ENCODE data around the gene RHEBL1. TPM values are rescaled to one million over a fixed set of nuclear protein-coding genes. Genes with fewer than 3 reads are reported as not detected.

Gene RHEBL1
- total RNA-seq, 2 donors from 2014 or later: not detected

DNA sequence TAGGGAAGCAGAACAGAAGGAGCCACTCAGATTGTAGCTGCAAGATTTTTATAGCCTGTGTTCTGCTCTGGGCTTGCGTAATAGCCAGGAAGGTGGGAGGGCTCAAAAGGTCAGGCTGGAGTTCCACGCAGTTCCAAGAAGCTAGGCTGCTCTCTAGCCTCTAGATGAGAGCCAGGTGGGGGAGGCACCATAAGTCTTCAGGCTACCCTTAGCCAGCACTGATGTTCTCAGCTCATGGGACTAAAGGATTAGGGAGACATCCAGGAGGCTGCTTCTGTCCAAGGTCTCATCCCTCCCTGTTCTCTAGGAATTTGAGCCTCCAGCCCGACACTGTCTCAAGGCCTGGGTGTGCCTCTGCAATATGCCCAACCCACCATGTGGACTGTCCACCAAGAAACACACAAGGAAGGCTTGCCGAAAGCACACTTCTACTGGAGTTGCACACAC is 39.2 kb upstream of the RHEBL1 start:
- H3K27ac ChIP-seq: peak overlapping the region in 3 of 4 donors; percentile 92 to 96 (median 94)
- H3K36me3 ChIP-seq (replicated peaks in 1 of 2; ENCODE audit: insufficient read depth in 1 of 2, low read depth in 2 of 2): no peaks in the 10 kb centered on the region
- intact Hi-C loops (cut with DNase I): no loop called here
- 15 to 29% methylated on average over 4 of the region's 4 CpGs for WGBS, 2 donors
- no peaks in the 10 kb centered on the region for H3K27me3 ChIP-seq
- peak; percentile 17 for ATAC-seq
- DNase-seq: peak; percentile 48 to 72 (median 61)
- H3K4me1 ChIP-seq: peaks cover 35% of the 10 kb centered on the region
- H3K4me3 ChIP-seq: no peak overlapping the region
- no peak for TF ChIP-seq POLR2A (IDR thresholded peaks at IDR 0.05)
- no peaks in the 10 kb centered on the region for H3K9me3 ChIP-seq

- TF ChIP-seq POLR2A (IDR thresholded peaks at IDR 0.05) (no peak), CTCF (IDR thresholded peaks at IDR 0.05) (no peak)
- H3K36me3 ChIP-seq (replicated peaks in 1 of 2; ENCODE audit: insufficient read depth in 1 of 2, low read depth in 2 of 2): peaks cover 0 to 10% of the 10 kb centered on the region in 2 donors
- peaks cover 29% of the 10 kb centered on the region for H3K4me1 ChIP-seq
- H3K27ac ChIP-seq: no peak overlapping the region
- WGBS, 2 donors: 75 to 81% methylated on average over 8 to 9 of the region's 9 CpGs
- H3K27me3 ChIP-seq: no peaks in the 10 kb centered on the region
- DNase-seq: no peak
- intact Hi-C loops (cut with DNase I): no loop called here
- no peaks in the 10 kb centered on the region for H3K9me3 ChIP-seq
- H3K4me3 ChIP-seq: no peak overlapping the region
- ATAC-seq: no peak
Observed at GRCh38 chr12:49105504-49106084, 35.8 kb upstream of the RHEBL1 start.

GRCh38 chr12:49104822-49105221 is 35.0 kb upstream of the RHEBL1 start:
- ATAC-seq (no peak), DNase-seq (no peak)
- Histone ChIP-seq H3K4me1 (peaks cover 29% of the 10 kb centered on the region), H3K36me3 (replicated peaks in 1 of 2; ENCODE audit: insufficient read depth in 1 of 2, low read depth in 2 of 2) (peaks cover 0 to 11% of the 10 kb centered on the region in 2 donors), H3K27me3 (no peaks in the 10 kb centered on the region), H3K9me3 (no peaks in the 10 kb centered on the region), H3K27ac (no peak overlapping the region), H3K4me3 (no peak overlapping the region)
- 42 to 80% methylated on average over 3 of the region's 3 CpGs for WGBS, 2 donors
- TF ChIP-seq POLR2A (IDR thresholded peaks at IDR 0.05): no peak
- TF ChIP-seq CTCF (IDR thresholded peaks at IDR 0.05): no peak
- intact Hi-C loops (cut with DNase I): no loop called here

DNA sequence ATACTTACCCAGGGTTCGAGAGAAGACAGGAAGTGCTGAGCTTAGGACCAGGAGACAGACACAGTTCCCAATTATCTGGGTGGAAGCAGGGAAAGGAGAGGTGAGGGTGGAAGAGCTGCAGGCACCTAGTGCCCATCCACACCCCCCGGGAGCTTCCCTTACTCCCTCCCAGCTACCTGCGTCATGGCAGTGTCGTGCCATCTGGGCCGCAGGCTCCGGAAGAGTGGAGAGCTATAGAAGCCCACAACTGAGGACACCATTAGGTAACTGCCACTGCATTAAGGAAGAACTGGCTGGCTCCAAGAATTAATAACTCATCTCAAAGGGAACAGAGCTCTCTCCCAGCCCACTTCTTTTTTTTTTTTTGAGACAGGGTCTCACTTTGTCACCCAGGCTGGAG is 30.6 kb upstream of the RHEBL1 start:
- H3K27ac ChIP-seq: no peak overlapping the region
- TF ChIP-seq CTCF (IDR thresholded peaks at IDR 0.05): no peak
- TF ChIP-seq POLR2A (IDR thresholded peaks at IDR 0.05): no peak
- H3K4me3 ChIP-seq: no peak overlapping the region
- peaks cover 0 to 11% of the 10 kb centered on the region in 2 donors for H3K36me3 ChIP-seq (replicated peaks in 1 of 2; ENCODE audit: insufficient read depth in 1 of 2, low read depth in 2 of 2)
- H3K4me1 ChIP-seq: no peaks in the 10 kb centered on the region
- H3K27me3 ChIP-seq: no peaks in the 10 kb centered on the region
- intact Hi-C loops (cut with DNase I): no loop called here
- H3K9me3 ChIP-seq: no peaks in the 10 kb centered on the region
- DNase-seq (no peak), ATAC-seq (no peak)
- 89 to 91% methylated on average over 6 of the region's 6 CpGs for WGBS, 2 donors

GRCh38 chr12:49098703-49099102 is 28.9 kb upstream of the RHEBL1 start:
- no peak for ATAC-seq
- WGBS, 2 donors: 95 to 100% methylated on average over 2 of the region's 2 CpGs
- H3K4me3 ChIP-seq: no peak overlapping the region
- no peak overlapping the region for H3K27ac ChIP-seq
- peaks cover 11% of the 10 kb centered on the region for H3K4me1 ChIP-seq
- no peak for TF ChIP-seq CTCF (IDR thresholded peaks at IDR 0.05)
- TF ChIP-seq POLR2A (IDR thresholded peaks at IDR 0.05): no peak
- no peak for DNase-seq
- intact Hi-C loops (cut with DNase I): no loop called here
- H3K9me3 ChIP-seq: no peaks in the 10 kb centered on the region
- H3K36me3 ChIP-seq (replicated peaks in 1 of 2; ENCODE audit: insufficient read depth in 1 of 2, low read depth in 2 of 2): peaks cover 0 to 11% of the 10 kb centered on the region in 2 donors
- H3K27me3 ChIP-seq: peaks cover 0 to 10% of the 10 kb centered on the region in 2 donors

Measured in body of pancreas (tissue), 4 donors.